Suprapubic skin (tissue), 4 donors: ENCODE data around the gene CYFIP2. TPM values are rescaled to one million over a fixed set of nuclear protein-coding genes. Genes with fewer than 3 reads are reported as not detected.

Source experiments
- DNase-seq, 2 donors: peaks; one replicate each; pipeline ENCODE4 v3.0.0-alpha.2; 2019; ENCODE audit warnings: low spot score in 2 of 2
- H3K27ac ChIP-seq: fragments of 200-600 bp; sonication (generic); one replicate; pipeline ENCODE4 v1.5.1; 2019
- H3K27me3 ChIP-seq: fragments of 200-600 bp; sonication (generic); one replicate; pipeline ENCODE4 v1.5.1; 2019
- H3K36me3 ChIP-seq: fragments of 200-600 bp; sonication (generic); one replicate; pipeline ENCODE4 v1.5.1; 2019
- H3K4me1 ChIP-seq: fragments of 200-600 bp; sonication (generic); one replicate; pipeline ENCODE4 v1.5.1; 2019
- H3K4me3 ChIP-seq: fragments of 200-600 bp; sonication (generic); one replicate; pipeline ENCODE4 v1.5.1; 2019; ENCODE audit warnings: mild to moderate bottlenecking
- H3K9me3 ChIP-seq: fragments of 200-600 bp; sonication (generic); one replicate; pipeline ENCODE4 v1.5.1; 2019
- CTCF ChIP-seq, 2 donors: fragments of 200-600 bp in 1 of 2; fragments of 450-650 bp in 1 of 2; sonication (generic) in 1 of 2; IDR thresholded peaks; one replicate each; pipeline ENCODE4 v1.5.1; 2016 to 2019; ENCODE audit warnings: antibody characterized with exemption in 2 of 2, mild to moderate bottlenecking in 1 of 2, moderate library complexity in 1 of 2
- EP300 ChIP-seq: sonication (generic); formaldehyde crosslinking; IDR thresholded peaks from one replicate; pipeline ENCODE4 v1.6.1; 2017; ENCODE audit warnings: antibody characterized with exemption
- POLR2A ChIP-seq, 2 donors: fragments of 450-650 bp; IDR thresholded peaks; one replicate each; pipeline ENCODE4 v1.6.1; 2017; ENCODE audit warnings: antibody characterized with exemption in 2 of 2, mild to moderate bottlenecking in 2 of 2, moderate library complexity in 2 of 2
- POLR2AphosphoS5 ChIP-seq, 3 donors: sonication (generic); formaldehyde crosslinking; IDR thresholded peaks; one replicate each; pipeline ENCODE4 v1.6.1; 2017; ENCODE audit warnings: antibody characterized with exemption in 3 of 3
- WGBS: methylation state at CpG from one replicate; pipeline ENCODE4 v1.1.5; 2018; 5-methylcytosine and 5-hydroxymethylcytosine counted together
- total RNA-seq, 4 donors: library from RNA; depleted of rRNA; stranded (reverse); fragments of >200 nt; gene quantifications; one replicate each; pipeline ENCODE4 v1.1.0, GENCODE V29; 2016

CYFIP2 gene
- total RNA-seq, 4 donors from 2014 or later: 12.7 to 17.1 (median 14.9) TPM

- TF ChIP-seq CTCF (IDR thresholded peaks at IDR 0.05): no peak
- no peak for TF ChIP-seq POLR2AphosphoS5 (IDR thresholded peaks at IDR 0.05)
- no peak for TF ChIP-seq POLR2A (IDR thresholded peaks at IDR 0.05)
- no peak for TF ChIP-seq EP300
- WGBS: 76% methylated on average over 4 of the region's 4 CpGs
- no peak for DNase-seq
- no peak overlapping the region for H3K27ac ChIP-seq
- no peaks in the 10 kb centered on the region for H3K27me3 ChIP-seq
- no peaks in the 10 kb centered on the region for H3K9me3 ChIP-seq
- no peak overlapping the region for H3K4me3 ChIP-seq
- no peaks in the 10 kb centered on the region for H3K36me3 ChIP-seq
- H3K4me1 ChIP-seq: no peaks in the 10 kb centered on the region
Measured at GRCh38 chr5:157306081-157306480, 40.2 kb downstream of the CYFIP2 start.

- TF ChIP-seq POLR2AphosphoS5 (IDR thresholded peaks at IDR 0.05): no peak
- no peak for TF ChIP-seq CTCF (IDR thresholded peaks at IDR 0.05)
- TF ChIP-seq EP300: no peak
- TF ChIP-seq POLR2A (IDR thresholded peaks at IDR 0.05): no peak
- Histone ChIP-seq H3K4me1 (no peaks in the 10 kb centered on the region), H3K4me3 (no peak overlapping the region), H3K27me3 (no peaks in the 10 kb centered on the region), H3K27ac (no peak overlapping the region), H3K9me3 (no peaks in the 10 kb centered on the region), H3K36me3 (no peaks in the 10 kb centered on the region)
- 78% methylated on average over 10 of the region's 10 CpGs for WGBS
- DNase-seq: no peak
Measured at GRCh38 chr5:157306692-157307471, 41.0 kb downstream of the CYFIP2 start.

- H3K27ac ChIP-seq: no peak overlapping the region
- H3K9me3 ChIP-seq: no peaks in the 10 kb centered on the region
- H3K36me3 ChIP-seq: no peaks in the 10 kb centered on the region
- no peaks in the 10 kb centered on the region for H3K4me1 ChIP-seq
- 48% methylated on average over 8 of the region's 8 CpGs for WGBS
- no peak overlapping the region for H3K4me3 ChIP-seq
- TF ChIP-seq POLR2A (IDR thresholded peaks at IDR 0.05): no peak
- TF ChIP-seq POLR2AphosphoS5 (IDR thresholded peaks at IDR 0.05): no peak
- TF ChIP-seq CTCF (IDR thresholded peaks at IDR 0.05): no peak
- no peak for TF ChIP-seq EP300
- no peak for DNase-seq
- no peaks in the 10 kb centered on the region for H3K27me3 ChIP-seq
Measured at GRCh38 chr5:157308836-157309465, 43.0 kb downstream of the CYFIP2 start.

GRCh38 chr5:157309796-157310195, 43.9 kb downstream of the CYFIP2 start:
- WGBS: 72% methylated on average over 12 of the region's 14 CpGs
- no peaks in the 10 kb centered on the region for H3K4me1 ChIP-seq
- no peaks in the 10 kb centered on the region for H3K36me3 ChIP-seq
- H3K27me3 ChIP-seq: no peaks in the 10 kb centered on the region
- DNase-seq: no peak
- H3K9me3 ChIP-seq: no peaks in the 10 kb centered on the region
- no peak overlapping the region for H3K27ac ChIP-seq
- TF ChIP-seq POLR2A (IDR thresholded peaks at IDR 0.05) (no peak), CTCF (IDR thresholded peaks at IDR 0.05) (no peak), EP300 (no peak), POLR2AphosphoS5 (IDR thresholded peaks at IDR 0.05) (no peak)
- no peak overlapping the region for H3K4me3 ChIP-seq

GRCh38 chr5:157311595-157311994, 45.7 kb downstream of the CYFIP2 start:
- H3K27me3 ChIP-seq: no peaks in the 10 kb centered on the region
- no peak overlapping the region for H3K4me3 ChIP-seq
- H3K9me3 ChIP-seq: no peaks in the 10 kb centered on the region
- H3K4me1 ChIP-seq: no peaks in the 10 kb centered on the region
- no peak overlapping the region for H3K27ac ChIP-seq
- H3K36me3 ChIP-seq: no peaks in the 10 kb centered on the region
- TF ChIP-seq POLR2AphosphoS5 (IDR thresholded peaks at IDR 0.05) (no peak), CTCF (IDR thresholded peaks at IDR 0.05) (no peak), POLR2A (IDR thresholded peaks at IDR 0.05) (no peak), EP300 (no peak)
- no peak for DNase-seq
- 90% methylated on average over 10 of the region's 11 CpGs for WGBS
